Measurements from ENCODE around the gene DSN1. TPM values are rescaled to one million over a fixed set of nuclear protein-coding genes. Genes with fewer than 3 reads are reported as not detected.
"Not testable (repeated sequence)": the region's sequence is repeated elsewhere in the genome, so short reads cannot be mapped to it uniquely, and the experiment has no call there.

DSN1 gene
- total RNA-seq, 1 donor from 2014 or later: 4.5 TPM

DNA sequence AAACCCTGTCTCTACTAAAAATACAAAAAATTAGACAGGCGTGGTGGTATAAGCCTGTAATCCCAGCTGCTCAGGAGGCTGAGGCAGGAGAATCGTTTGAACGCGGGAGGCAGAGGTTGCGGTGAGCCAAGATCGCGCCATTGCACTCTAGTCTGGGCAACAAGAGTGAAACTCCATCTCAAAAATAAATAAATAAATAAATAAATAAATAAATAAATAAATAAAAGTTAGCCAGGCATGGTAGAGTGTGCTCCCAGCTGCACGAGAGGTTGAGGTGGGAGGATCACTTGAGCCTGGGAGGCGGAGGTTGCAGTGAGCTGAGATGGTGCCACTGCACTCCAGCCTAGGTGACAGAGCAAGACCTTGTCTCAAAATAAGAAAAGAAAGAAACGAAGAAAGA, 25.8 kb upstream of the DSN1 start:
- intact Hi-C loops (cut with micrococcal nuclease); ATAC-seq; DNase-seq: not testable (repeated sequence)

DNA sequence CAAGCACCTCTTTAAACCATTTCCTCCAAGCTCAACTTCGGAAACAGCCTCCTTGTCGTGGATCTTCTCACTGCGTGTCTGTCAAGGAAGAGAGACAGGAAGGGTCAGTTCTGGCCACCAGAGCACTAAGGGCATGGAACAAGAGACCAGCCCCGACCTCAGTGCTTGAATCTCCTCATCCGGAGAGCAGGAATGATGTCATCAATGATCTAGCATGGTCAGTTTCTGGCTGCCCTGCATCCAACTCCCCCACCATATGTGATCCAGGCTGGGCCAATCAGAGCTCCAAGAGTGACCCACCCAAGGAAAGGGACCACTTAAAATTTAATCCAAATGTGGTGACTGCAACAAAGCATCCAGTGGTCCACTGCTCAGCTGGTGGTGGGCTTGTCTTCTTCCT, 23.3 kb upstream of the DSN1 start:
- ATAC-seq (no peak), DNase-seq (no peak)
- intact Hi-C loops (cut with micrococcal nuclease): no loop called here

DNA sequence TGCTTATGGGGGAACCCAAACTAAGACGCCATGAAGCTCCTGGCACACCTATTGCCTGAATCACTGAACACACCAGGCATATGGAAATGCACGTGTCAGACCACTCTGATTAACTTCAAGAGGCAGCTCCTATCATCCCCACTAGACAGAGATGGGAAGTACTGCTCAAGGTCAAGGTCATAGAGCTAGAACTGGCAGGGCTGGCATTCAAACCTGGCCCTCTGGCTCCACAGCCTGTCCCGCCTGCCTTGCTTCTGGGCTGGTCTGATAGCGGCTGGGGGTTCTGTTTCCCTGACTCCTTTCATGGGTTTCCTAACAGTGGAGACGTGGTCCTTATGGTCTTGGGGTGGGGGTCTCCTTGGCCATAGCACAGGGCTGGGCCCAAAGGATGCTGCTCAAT, 22.6 kb upstream of the DSN1 start:
- peak; percentile 89 for ATAC-seq
- peak; percentile 54 for DNase-seq
- intact Hi-C loops (cut with micrococcal nuclease): no loop called here

DNA sequence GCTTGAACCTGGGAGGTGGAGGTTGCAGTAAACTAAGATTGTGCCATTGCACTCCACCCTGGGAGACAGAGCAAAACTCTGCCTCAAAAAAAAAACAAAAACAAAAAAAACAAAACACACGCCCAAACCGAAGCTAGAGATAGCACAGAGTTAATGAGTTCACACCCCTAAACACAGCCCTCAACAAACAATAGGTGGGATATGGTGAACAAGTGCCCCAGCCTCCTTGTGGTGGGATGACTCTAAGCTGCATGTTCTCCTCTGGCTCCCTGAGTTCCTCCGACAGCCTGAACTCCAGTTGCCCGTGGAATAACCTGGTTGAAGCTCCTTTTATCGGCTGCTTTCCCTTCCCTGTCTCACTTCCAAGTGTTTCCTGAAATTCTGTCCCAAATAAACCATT, 22.1 kb upstream of the DSN1 start:
- ATAC-seq (peak; percentile 3), DNase-seq (no peak)
- intact Hi-C loops (cut with micrococcal nuclease): no loop called here

DNA sequence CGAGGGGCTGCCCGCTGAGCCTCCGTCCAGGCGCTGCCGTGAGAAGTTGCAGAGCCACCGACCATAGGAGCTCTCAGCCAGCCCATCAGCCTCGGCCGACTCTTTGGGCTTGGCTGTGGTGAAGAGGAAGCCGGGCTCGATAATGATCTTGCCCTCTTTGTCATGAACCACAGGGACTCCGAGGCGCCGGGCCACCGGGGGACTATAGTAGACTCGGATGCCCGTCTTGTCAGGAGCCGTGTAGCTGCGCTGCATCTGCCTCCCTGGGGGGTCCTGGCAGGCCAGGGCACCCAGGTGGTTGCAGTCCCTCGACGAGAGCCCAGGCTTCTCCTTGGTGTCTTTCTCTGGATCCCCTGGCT, 20.5 kb upstream of the DSN1 start:
- intact Hi-C loops (cut with micrococcal nuclease): no loop called here
- DNase-seq (no peak), ATAC-seq (no peak)

DNA sequence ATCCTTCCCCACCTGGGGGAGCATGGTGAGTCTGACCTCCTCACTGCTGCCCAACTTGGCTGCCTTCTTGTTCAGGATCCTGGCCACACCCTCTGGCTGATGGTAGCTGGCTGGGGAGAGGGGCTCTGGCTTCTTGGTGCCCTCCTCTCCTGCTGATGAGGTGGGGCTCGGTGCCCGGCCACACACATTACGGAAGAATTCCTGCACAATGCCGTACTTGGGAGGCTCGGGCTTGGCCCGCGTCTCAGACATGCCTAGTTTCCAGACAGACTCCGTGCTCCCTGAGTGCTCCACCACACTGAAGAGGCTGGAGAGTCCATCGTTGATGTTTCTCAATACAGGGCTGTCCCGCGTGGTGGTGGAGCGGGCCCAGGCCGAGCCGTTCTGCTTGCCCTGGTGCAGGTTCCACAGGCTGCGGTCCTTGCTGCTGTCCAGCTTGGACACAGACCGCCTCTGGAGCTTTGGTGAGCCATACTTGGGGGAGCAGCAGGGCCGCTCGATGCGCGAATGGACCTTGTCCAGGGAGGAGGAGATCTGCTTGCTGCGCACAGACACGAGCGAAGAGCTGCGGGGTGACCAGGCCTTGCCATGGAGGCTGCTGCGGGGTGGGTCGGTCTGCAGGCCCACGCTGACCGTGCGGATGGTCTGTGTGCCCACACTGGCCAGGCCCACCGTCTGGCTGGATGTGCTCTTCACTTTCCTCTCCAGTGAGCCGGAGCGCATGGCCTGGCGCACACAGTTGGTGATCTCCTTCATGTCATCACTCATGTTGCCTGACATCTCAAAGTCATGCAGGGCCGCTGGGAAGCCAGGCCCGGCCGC, 19.9 kb upstream of the DSN1 start:
- intact Hi-C loops (cut with micrococcal nuclease): no loop called here
- ATAC-seq: no peak
- no peak for DNase-seq

DNA sequence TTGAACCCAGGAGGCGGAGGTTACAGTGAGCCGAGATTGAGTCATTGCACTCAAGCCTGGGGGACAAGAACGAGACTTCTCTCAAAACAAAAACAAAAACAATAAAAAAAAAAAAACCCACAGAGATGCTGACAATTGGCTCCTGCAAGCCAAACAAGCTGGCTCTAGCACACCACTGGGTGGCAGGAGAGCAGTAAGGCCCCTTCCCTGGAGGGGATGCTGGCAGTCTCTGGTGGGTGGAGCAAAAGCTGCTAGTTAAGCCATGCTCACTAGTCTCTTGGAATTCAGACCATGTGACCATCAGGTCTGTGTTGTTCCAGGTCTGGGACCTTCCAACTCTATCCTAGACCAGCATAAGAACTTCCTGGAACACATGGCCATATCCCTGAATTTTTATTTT, 18.9 kb upstream of the DSN1 start:
- DNase-seq (peak; percentile 58), ATAC-seq (peak; percentile 74)
- intact Hi-C loops (cut with micrococcal nuclease): no loop called here

DNA sequence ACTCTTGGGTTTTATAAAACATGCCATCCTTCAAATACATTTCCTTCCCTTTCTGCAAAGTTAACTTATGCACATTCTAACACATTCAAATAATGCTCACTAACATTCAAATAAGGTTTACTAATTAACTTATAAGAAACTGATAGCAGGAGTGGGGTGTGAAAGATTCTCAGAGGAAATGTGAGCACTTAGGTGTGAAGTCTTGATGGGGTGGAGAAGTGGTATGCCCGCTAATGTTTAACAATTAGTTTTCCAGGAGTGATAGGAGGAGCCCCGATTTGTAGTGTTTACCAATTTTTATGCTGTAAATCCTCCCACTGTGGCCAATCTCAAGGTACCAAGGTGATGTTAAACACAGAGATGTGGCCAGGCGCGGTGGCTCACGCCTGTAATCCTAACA, 18.3 kb upstream of the DSN1 start:
- no peak for ATAC-seq
- no peak for DNase-seq
- intact Hi-C loops (cut with micrococcal nuclease): no loop called here

DNA sequence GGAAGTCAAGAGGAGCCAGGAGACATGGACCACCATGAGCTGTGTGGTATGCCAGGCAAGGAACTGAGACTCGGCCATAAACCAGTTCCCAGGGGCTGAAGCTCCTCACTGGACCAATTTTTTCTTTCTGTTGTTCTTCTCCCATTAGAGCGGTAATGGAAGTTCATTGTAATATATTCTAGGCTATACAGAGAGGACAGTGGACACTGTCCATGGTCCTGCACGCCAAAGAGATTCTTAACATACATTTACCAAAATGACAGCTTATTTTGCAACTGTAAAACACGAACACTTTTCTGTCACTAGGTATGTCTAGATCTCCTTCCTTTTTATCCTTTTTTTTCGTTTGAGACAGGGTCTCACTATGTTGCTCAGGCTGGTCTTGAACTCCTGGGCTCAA, 13.1 kb upstream of the DSN1 start:
- ATAC-seq: no peak
- DNase-seq: no peak
- intact Hi-C loops (cut with micrococcal nuclease): no loop called here

DNA sequence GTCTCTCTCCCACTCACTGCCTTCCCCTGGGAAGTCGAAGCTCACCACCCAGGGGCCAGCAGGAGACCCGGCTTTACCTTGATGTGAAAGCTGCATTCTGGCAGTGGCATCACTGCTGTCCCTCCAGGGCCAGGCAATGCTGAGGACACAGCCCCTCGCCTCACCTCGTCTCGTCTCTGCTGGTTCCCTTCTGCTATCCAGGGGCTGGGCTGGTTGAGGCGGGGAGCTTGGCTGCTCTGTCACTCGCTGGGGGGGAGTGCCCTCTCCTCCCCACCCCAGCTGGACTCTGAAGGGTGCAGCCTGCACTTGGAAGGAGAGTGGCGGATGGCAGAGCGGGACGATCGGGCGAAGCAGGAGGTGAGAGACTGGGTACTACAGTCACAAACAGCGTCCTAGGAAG, 12.7 kb upstream of the DSN1 start:
- ATAC-seq: no peak

DNA sequence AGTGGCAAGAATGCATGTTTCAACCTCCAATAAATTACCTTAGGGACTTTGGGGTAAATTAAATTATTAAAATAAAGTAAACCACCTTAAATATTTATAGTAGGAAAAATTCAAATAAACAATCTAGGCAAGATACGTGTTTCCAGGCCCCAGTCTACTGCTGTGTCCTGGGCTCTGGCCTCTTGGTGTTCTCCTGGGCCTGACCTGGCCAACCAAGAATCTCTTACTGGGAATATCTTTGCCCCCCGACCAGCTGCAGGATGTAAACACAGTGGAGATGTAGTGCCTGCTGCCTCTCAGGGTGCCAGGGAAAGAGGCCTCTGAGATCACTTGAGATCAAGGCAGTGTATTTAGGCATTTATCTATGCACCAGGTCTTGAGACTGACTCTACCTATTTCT, 11.7 kb upstream of the DSN1 start:
- ATAC-seq: peak; percentile 4
- intact Hi-C loops (cut with micrococcal nuclease): no loop called here
- DNase-seq: no peak

More for the DNA sequence above, 12.7 kb upstream of the DSN1 start:
- DNase-seq: no peak
- intact Hi-C loops (cut with micrococcal nuclease): no loop called here

DNA sequence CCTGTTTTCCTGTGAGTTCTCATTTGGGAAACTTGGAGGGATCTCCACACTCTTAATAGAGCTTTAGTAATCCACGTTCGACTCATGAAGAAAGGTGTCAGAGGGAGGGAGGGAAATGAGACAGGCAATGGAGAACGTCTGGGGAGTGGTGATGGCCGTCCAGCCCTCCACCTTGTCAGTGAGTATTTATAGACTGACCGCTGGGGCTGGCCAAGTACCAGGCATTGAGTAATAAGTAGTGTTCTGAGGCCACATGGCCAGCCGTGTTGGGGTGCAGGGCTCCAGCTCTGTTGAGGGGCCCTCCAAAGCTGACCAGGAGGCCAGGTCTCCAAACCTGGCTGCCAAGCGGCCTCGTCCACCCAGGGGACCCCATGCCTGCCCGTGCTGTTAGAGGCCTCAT, 11.3 kb upstream of the DSN1 start:
- DNase-seq (peak; percentile 70), ATAC-seq (peak; percentile 93)
- intact Hi-C loops (cut with micrococcal nuclease): no loop called here

DNA sequence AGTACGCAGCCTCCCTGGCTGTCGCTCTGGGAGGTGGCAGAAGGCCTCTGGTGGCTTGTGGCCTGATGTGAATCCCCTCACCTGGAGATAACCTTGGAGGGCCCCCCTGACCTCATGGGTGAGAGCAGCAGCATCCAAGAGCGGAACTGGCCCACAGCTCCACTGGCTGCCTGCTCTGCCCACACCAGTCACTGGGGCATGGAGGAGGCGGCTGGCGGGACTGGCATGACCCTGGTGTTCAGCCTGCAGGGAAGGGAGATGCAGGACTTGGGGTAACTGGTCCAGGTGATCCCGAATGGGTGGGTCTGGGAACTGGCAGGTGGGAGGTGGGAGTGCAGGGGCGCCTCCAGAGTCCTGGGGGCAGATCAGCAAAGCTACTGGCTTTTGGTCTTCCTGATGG, 10.6 kb upstream of the DSN1 start:
- ATAC-seq: no peak

DNA sequence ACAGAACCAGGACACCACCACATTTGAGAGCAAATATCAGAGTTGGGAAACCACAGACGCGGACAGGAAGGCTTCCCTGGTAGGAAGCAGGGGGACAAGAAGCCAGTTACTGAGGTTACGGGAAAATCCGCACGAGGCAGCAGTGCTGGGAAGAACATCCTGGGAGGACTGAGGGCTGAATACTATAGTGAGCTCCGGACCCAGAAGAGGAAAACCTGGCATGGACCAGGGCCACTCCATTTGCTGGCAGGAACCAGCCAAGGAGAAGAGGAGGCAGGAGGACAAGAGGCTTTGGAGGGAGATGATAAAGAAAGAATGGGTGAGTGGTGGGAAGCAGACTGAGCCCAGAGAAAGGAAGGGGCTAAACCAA, 6.1 kb upstream of the DSN1 start:
- ATAC-seq (no peak), DNase-seq (no peak)
- intact Hi-C loops (cut with micrococcal nuclease): no loop called here

More for the DNA sequence above, 10.6 kb upstream of the DSN1 start:
- no peak for DNase-seq
- intact Hi-C loops (cut with micrococcal nuclease): no loop called here

DNA sequence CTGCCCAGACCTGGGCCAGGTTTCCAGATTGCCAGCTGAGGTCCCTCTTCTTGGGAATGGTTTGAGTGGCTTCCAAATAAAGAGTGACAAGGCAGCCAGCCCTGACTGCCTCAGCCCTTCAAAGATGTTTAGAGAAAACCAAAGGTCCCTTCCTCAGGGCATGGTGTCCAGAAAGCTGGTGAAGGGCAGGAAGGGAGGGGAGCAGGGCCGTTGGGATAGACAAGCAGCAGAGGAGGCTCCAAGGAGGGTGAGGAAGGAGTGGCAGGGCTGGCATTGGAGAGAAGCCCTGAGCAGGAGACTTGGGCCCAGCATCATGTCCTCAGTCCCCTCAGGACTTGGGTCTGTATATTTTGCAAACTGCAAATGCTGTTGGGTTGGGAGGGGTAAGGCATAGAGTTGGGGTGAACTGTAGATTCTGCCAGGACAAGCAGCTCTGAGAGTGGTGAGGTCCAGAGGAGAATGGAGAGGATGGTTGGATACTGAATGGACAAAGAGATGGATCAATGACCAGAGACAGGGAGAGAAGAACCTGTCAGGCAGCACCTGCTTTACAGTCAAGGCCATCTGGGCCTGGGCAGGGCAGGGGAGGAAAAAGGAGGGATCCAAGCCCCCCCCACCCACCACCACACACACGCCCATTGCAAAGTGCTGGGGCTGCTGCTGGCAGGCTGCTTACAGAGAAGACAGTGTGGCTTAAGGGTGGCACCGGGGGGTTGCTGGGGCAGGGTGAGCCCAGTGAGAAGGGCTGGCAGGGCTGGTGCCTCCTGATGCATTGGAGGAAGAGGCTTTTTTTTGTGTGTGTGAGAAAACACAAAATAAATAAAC, 5.5 kb upstream of the DSN1 start:
- intact Hi-C loops (cut with micrococcal nuclease): no loop called here
- DNase-seq (no peak), ATAC-seq (no peak)

DNA sequence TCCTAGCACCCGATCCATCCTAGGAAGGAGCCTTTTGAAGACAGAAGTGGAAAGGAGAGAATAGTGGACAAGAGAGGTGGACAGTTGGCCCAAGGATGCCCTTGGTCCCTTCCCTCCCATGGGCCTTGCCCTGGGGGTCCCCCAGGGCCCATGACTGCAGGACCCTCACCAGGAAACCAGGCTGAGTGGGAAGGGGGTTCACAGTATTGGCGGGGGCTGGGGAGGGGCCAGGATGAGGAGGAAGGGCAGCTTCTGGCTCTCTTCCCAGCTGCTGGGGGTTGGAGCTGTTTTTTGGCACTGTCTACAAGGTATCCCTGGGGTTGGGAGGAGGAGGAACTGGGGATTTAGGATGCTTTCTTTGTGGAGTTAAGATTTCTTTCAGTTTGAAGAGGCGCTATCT, 4.0 kb upstream of the DSN1 start:
- DNase-seq: no peak
- intact Hi-C loops (cut with micrococcal nuclease): no loop called here

DNA sequence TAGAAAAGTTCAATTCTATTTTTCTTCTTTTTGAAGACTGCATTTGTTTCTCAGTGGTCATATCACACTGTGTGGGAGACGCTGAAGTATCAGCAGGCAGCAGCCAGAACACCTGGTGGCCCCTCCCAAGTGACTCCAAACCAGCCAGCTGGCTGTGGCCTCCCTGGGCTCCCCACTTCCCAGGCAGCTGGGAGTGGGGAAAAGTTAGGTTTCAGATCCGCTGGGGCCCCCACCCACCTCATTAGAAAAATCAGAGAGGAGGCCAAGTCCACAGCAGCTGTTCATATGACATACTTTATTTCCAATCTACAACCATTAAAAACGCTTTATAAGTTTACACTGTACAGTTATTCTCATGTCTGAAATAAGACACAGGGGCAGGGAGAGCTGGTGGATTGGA, 3.6 kb upstream of the DSN1 start:
- intact Hi-C loops (cut with micrococcal nuclease): no loop called here
- no peak for DNase-seq
- no peak for ATAC-seq

More for the DNA sequence above, 4.0 kb upstream of the DSN1 start:
- no peak for ATAC-seq

DNA sequence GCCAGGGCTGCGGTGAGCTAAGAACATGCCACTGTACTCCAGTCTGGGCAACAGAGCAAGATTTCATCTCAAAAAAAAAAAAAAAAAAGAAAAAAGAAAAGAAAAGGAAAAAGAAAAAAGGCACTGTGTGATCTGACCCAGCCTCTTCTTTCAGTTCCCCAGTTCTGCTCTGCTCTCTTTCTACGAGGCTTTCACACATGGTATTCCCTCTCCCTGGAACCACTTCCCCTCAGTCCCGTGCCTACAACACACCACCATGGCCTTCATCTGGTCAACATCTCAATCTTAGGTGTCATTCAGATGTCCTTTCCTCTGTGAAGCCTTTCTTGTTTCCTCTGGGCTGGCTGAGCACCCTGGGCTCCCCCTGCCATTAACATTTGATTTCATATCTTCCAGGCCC, 2.3 kb upstream of the DSN1 start:
- no peak for DNase-seq
- intact Hi-C loops (cut with micrococcal nuclease): no loop called here
- no peak for ATAC-seq

DNA sequence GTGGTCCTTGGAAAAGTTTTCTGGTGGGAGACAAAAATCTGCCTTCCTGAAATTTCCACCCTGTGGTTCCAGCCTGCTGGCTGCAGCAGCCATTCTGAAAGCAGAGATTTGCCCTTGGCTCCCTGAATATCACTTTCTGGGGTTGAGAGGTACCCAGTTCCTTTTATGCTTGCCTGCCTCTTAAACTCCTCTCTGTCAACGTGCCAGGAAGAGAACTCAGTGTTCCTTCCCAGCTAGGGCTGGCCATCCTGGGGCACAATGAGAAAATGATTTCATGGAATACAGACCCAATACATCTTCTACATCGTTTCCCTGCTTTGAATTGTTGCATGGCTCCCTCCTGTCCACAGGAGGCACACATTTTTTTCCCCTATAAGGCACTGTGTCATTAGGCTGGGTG, 1.6 kb upstream of the DSN1 start:
- ATAC-seq (no peak), DNase-seq (no peak)
- intact Hi-C loops (cut with micrococcal nuclease): no loop called here

DNA sequence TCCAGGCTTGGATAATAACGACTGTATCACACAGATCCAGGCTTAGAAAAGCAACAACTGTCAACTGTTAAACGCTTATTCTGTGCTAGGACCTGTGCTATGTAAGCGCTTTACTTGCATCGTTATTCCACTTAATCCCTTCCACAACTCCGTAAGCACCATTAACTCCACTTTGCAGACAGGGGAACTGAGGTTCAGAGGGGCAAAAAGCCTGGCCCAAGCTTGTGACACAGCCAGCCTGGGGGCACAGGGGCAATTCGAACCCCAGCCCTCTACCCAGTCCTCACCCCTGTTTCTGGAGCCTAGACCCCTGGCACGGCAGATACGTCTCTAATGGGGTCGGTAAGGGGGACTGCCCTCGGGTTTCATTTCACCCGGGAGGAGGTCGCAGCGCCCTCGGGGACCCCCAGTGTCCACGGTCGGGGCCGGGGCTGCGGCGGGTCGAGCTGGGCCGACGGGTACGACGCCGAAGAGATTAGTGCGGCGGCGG, 411 bp downstream of the DSN1 start:
- DNase-seq: no peak
- intact Hi-C loops (cut with micrococcal nuclease): no loop called here
- ATAC-seq: no peak

DNA sequence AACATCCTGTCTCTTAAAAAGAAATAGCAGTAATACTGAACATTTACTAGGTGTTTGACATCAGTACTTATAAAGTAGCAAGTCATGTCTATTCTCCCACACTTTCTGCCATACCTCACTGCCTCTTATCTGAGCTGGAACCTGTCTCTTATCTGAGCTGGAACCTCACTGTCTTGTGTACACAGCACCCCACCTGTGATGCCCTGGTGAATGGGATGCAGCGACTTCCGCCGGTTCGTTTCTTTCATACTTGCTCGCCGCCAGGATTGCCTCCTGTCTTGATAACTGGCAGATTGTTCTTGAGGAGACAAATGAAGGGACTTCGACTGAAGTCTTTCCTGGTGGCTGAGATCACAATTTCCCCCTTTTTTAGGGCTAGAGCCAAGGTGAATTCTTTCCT, 2.9 kb downstream of the DSN1 start:
- intact Hi-C loops (cut with micrococcal nuclease): no loop called here

More for the DNA sequence above, 2.9 kb downstream of the DSN1 start:
- ATAC-seq (no peak), DNase-seq (no peak)
